Measurements from ENCODE around the gene MSI2. TPM values are rescaled to one million over a fixed set of nuclear protein-coding genes. Genes with fewer than 3 reads are reported as not detected.

Gene MSI2
- total and polyA plus RNA-seq, 5 donors = 43.9 to 113 (median 107) TPM

DNA sequence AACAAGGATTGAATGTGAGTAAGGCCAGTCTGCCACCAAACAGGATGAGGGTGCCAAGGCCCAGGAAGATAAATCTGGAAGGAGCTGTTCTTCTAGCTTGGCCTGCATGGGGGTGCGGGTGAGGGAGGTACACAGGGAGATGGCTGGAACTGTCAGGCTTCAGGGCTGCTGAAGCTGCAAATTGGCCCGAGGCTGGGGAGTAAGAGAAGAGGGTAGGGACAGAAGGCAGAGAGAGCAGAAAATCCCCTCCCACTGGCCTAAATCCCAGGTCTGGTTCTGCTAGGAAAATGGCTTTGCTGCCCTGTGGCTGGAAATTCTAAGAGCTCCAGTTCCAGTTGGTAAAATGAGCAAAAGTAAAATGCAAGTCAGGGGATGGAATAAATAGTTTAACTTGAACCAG, 400.9 kb downstream of the MSI2 start:
- Histone ChIP-seq H3K4me1 (ENCODE audit: control insufficient read depth, insufficient read depth, low read length) (no peaks in the 10 kb centered on the region), H3K4me3 (ENCODE audit: low read length) (no peak overlapping the region), H3K27ac (ENCODE audit: low read length) (no peak overlapping the region), H3K27me3 (ENCODE audit: control insufficient read depth, insufficient read depth) (no peaks in the 10 kb centered on the region), H3K9me3 (ENCODE audit: control insufficient read depth, low read length) (no peaks in the 10 kb centered on the region)
- DNase-seq = no peak
- ATAC-seq = no peak
- 73% methylated on average over 2 of the region's 2 CpGs for WGBS
- intact Hi-C loops (cut with DNase I) = no loop called here

DNA sequence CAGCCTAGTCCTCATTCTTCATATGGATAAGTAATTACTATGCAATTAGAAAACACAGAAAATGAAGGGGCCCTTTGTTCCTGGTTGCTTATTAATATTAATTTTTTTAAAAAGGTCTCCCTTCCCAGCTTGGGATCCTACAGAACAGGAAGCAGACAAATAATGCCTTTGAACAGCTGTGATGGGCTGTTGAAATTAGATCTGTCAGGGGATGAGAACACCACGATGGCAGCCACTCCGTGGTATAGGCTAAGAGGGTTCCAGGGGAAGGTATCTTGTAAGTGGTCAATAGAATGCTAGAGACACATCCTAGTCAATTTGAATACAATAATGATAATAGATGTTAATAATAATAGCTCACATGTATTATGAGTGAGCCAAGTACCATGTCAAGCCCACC, 405.7 kb downstream of the MSI2 start:
- intact Hi-C loops (cut with DNase I) = loop anchor here in 1 of 4 donors (10.0 kb wide), 1 partner anchor 417 kb away; no protein-coding TSS in a partner anchor

DNA sequence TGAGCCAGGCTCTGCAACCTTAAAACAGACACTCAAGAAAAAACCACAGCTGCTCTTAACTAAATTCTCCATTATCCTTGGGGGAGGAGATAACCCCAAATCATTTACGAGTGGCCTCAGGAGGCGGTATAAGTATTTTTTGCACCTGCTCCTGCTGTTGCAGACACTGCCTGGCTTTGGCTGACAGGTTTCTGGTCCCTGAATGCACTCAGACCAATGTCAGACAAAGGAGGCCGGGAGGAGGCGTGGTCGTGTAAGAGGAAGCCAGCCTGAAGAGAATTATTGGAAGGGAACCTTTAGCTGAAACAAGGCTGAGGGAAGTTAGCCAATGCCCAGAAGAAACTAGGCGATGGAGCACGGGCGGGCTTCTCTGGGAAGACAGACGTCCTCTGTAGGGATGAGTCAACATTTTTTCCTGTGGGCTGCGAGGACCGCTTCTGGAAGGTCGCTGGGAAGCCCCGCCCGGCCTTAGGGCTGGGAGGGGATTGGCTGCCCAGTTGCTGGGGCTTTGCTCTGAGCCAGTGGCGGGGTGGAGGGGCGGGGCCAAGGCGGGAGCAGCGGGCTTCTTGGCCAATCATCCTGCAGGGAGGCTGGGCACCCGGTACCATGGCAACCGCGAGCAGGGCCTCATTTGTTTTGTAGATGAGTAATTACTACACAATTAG, 406.5 kb downstream of the MSI2 start:
- H3K27ac ChIP-seq (ENCODE audit: low read length) = peak overlapping the region; percentile 97
- ATAC-seq (peak; percentile 98 to 99), DNase-seq (peak; percentile 99)
- no peaks in the 10 kb centered on the region for H3K9me3 ChIP-seq (ENCODE audit: control insufficient read depth, low read length)
- peak overlapping the region; percentile 16 for H3K4me3 ChIP-seq (ENCODE audit: low read length)
- H3K4me1 ChIP-seq (ENCODE audit: control insufficient read depth, insufficient read depth, low read length) = peaks cover 2% of the 10 kb centered on the region
- H3K27me3 ChIP-seq (ENCODE audit: control insufficient read depth, insufficient read depth) = no peaks in the 10 kb centered on the region
- intact Hi-C loops (cut with DNase I) = loop anchor here in 1 of 4 donors (10.0 kb wide), 1 partner anchor 418 kb away; no protein-coding TSS in a partner anchor
- 5% methylated on average over 21 of the region's 21 CpGs for WGBS

More for the DNA sequence above, 405.7 kb downstream of the MSI2 start:
- ATAC-seq (no peak), DNase-seq (no peak)
- WGBS = 78% methylated on average over 2 of the region's 2 CpGs
- Histone ChIP-seq H3K4me3 (ENCODE audit: low read length) (no peak overlapping the region), H3K27me3 (ENCODE audit: control insufficient read depth, insufficient read depth) (no peaks in the 10 kb centered on the region), H3K4me1 (ENCODE audit: control insufficient read depth, insufficient read depth, low read length) (peaks cover 2% of the 10 kb centered on the region), H3K27ac (ENCODE audit: low read length) (peak overlapping the region; percentile 48), H3K9me3 (ENCODE audit: control insufficient read depth, low read length) (no peaks in the 10 kb centered on the region)

DNA sequence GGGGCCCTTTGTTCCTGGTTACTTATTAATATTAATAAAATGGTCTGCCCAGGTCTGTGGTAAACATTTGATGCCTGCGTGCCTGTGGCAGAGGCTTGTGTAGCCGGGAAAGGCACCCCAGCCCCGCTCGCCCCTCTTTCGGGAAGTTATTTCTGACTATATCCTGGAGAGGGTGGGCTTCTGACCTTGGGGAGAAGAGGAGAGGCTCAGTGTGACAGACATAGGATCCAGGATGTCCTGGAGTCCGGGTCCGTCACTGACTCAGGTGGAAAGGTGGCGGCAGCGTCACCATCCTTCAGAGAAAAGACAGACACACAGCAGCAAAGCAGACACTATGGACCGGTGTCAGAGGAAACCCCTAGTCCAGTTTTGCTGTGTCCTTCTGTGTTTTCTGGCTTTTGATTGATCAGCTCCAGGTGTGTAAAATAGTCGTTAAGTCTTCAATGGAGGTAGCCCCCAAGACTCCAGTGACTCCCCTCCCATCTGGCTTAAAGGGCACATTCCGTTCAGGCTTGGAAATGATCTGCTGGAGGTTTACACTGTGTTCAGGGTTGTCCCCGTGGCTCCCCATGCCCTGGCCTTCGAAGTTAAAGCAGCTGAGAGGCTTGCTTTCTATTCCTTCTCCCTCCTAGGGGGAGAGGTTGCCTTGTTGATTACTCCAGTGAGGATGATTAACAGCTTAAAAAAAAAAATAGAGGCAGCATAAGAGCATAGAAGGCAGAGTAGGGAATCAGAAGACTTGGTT, 407.2 kb downstream of the MSI2 start:
- DNase-seq = no peak
- intact Hi-C loops (cut with DNase I) = loop anchor here in 1 of 4 donors (10.0 kb wide), 1 partner anchor 419 kb away; no protein-coding TSS in a partner anchor
- no peak overlapping the region for H3K4me3 ChIP-seq (ENCODE audit: low read length)
- no peak for ATAC-seq
- H3K27ac ChIP-seq (ENCODE audit: low read length) = peak overlapping the region; percentile 88
- no peaks in the 10 kb centered on the region for H3K27me3 ChIP-seq (ENCODE audit: control insufficient read depth, insufficient read depth)
- 83% methylated on average over 14 of the region's 14 CpGs for WGBS
- H3K9me3 ChIP-seq (ENCODE audit: control insufficient read depth, low read length) = no peaks in the 10 kb centered on the region
- H3K4me1 ChIP-seq (ENCODE audit: control insufficient read depth, insufficient read depth, low read length) = peaks cover 2% of the 10 kb centered on the region

DNA sequence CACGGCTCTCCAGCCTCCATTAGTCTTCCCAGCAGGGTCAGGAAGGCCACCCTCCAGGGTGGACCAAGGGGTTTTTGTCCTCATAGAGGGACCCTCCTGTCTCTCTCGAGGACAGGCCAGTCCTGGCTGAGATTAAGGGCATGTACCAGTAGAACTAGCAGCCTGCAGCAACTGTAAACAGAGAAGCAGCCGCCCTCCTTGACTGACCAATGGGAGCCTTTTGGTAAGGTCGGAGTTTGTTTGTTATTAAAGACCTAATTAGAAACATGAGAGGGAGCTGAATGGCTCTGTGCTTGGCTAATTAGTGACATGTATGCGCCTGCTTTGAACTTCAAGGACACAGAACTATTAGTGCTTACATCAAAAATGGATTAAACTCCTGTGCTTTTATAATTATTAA, 408.8 kb downstream of the MSI2 start:
- WGBS = 76% methylated on average over 5 of the region's 5 CpGs
- Histone ChIP-seq H3K4me1 (ENCODE audit: control insufficient read depth, insufficient read depth, low read length) (peaks cover 2% of the 10 kb centered on the region), H3K27ac (ENCODE audit: low read length) (peak overlapping the region; percentile 7), H3K4me3 (ENCODE audit: low read length) (no peak overlapping the region), H3K9me3 (ENCODE audit: control insufficient read depth, low read length) (no peaks in the 10 kb centered on the region), H3K27me3 (ENCODE audit: control insufficient read depth, insufficient read depth) (no peaks in the 10 kb centered on the region)
- DNase-seq (no peak), ATAC-seq (no peak)
- intact Hi-C loops (cut with DNase I) = loop anchor here in 2 of 4 donors (5.0 to 10.0 kb wide), 2 partner anchors 68 to 420 kb away; no protein-coding TSS in a partner anchor

DNA sequence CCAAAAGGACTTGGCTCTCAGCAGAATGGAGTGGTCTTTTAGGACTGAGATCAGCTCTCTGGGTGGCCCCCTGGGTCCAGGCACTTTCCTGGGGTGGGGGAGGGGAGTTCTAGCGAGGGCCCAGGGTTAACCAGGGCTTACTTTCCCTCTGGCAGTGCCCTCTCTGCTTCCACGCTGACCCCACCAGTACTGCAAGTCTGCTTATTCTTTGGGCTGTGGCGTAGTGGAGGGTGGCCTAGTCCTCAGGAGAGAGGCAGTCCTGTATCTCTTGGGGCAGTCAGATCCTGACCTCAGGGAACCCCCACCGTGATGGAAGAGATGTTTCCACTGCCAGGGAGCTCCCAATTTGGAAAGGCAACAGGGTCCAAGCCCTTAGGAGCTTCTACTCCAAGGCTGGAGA, 409.4 kb downstream of the MSI2 start:
- peaks cover 2% of the 10 kb centered on the region for H3K4me1 ChIP-seq (ENCODE audit: control insufficient read depth, insufficient read depth, low read length)
- peak overlapping the region; percentile 23 for H3K27ac ChIP-seq (ENCODE audit: low read length)
- intact Hi-C loops (cut with DNase I) = loop anchor here in 2 of 4 donors (5.0 to 10.0 kb wide), 2 partner anchors 68 to 421 kb away; no protein-coding TSS in a partner anchor
- WGBS = 77% methylated on average over 4 of the region's 4 CpGs
- DNase-seq = no peak
- no peaks in the 10 kb centered on the region for H3K9me3 ChIP-seq (ENCODE audit: control insufficient read depth, low read length)
- H3K4me3 ChIP-seq (ENCODE audit: low read length) = no peak overlapping the region
- ATAC-seq = no peak
- no peaks in the 10 kb centered on the region for H3K27me3 ChIP-seq (ENCODE audit: control insufficient read depth, insufficient read depth)

DNA sequence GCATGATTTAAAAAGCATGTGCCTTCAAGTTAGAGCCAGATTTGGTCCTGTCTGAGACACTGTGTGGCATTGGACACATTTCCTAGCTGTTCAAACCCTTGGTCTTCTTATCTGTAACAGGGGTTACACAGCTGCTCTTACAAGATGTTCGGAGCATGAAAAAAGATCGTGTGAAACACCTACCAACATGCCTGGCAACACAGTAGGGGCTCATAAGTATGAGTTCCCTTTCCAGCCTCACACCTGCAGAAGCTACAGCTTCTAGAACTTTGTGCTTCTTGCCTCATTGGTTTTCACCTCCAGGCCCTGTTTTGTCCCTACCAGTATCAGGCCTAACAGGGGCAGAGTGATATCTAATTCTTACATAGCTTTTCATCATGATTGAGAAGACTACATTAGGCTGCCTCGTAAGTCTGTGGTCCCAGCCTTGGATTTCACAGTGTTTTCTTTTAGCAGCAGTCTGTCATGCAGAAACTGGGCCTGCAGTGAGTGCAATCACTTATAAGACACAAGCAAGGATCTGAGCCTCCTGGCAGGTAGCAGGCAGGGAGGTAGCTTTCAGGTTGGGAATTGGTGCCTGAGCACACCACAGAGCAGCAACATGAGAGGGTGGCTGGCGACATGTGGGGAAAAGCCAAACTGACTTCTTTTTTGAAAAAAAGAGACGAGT, 410.0 kb downstream of the MSI2 start:
- intact Hi-C loops (cut with DNase I) = loop anchor here in 2 of 4 donors (5.0 to 10.0 kb wide), 2 partner anchors 69 to 422 kb away; no protein-coding TSS in a partner anchor
- ATAC-seq (no peak), DNase-seq (no peak)
- no peak overlapping the region for H3K4me3 ChIP-seq (ENCODE audit: low read length)
- no peak overlapping the region for H3K27ac ChIP-seq (ENCODE audit: low read length)
- peaks cover 2% of the 10 kb centered on the region for H3K4me1 ChIP-seq (ENCODE audit: control insufficient read depth, insufficient read depth, low read length)
- no peaks in the 10 kb centered on the region for H3K27me3 ChIP-seq (ENCODE audit: control insufficient read depth, insufficient read depth)
- no peaks in the 10 kb centered on the region for H3K9me3 ChIP-seq (ENCODE audit: control insufficient read depth, low read length)
- 81% methylated on average over 5 of the region's 5 CpGs for WGBS

DNA sequence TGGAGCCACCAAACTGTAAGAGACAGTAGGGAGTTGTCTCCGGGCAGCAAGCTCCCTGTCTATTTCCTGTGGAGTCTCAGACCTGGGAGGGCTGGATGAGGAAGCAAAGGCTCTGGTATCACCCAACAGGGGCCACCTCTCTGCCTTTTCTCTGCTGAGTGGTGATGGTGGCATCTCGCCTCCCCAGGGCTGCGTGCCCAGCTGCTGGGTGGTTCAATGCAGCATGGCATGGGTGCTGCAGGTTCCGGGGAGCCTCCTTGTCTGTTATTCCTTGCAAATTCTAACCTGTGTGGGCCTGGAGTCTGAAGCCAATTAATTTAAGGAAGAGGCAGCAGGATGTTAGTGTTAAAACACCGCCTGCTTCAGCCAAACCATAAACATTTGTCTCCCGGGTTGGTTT, 410.6 kb downstream of the MSI2 start:
- DNase-seq (no peak), ATAC-seq (no peak)
- Histone ChIP-seq H3K9me3 (ENCODE audit: control insufficient read depth, low read length) (no peaks in the 10 kb centered on the region), H3K4me3 (ENCODE audit: low read length) (no peak overlapping the region), H3K27ac (ENCODE audit: low read length) (no peak overlapping the region), H3K27me3 (ENCODE audit: control insufficient read depth, insufficient read depth) (no peaks in the 10 kb centered on the region), H3K4me1 (ENCODE audit: control insufficient read depth, insufficient read depth, low read length) (peaks cover 2% of the 10 kb centered on the region)
- intact Hi-C loops (cut with DNase I) = loop anchor here in 2 of 4 donors (5.0 to 10.0 kb wide), 2 partner anchors 70 to 422 kb away; no protein-coding TSS in a partner anchor
- WGBS = 86% methylated on average over 6 of the region's 6 CpGs

DNA sequence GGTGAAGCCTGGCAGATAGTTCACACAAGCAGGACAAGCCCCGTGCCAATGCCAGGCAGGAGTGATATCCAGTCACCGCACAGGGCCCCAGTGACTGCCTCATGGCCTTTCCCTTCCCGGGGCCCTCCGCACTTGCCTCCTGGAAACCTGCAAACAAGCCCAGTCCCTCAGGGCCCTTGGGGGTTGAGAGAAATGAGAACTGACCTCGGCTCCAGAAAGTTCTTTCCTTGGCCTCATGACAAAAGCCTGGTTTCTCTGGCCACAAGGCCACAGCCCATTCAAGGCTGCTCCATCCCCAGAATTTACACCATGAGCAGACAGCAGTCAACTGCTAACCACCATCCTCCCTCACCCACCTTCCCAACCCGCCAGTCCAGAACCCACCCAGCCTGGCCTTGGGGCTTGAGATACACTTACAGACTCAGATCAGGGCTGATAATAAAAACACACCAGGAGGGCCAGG, 411.2 kb downstream of the MSI2 start:
- Histone ChIP-seq H3K4me1 (ENCODE audit: control insufficient read depth, insufficient read depth, low read length) (peaks cover under 1% of the 10 kb centered on the region), H3K27me3 (ENCODE audit: control insufficient read depth, insufficient read depth) (no peaks in the 10 kb centered on the region), H3K27ac (ENCODE audit: low read length) (no peak overlapping the region), H3K4me3 (ENCODE audit: low read length) (no peak overlapping the region), H3K9me3 (ENCODE audit: control insufficient read depth, low read length) (no peaks in the 10 kb centered on the region)
- intact Hi-C loops (cut with DNase I) = loop anchor here in 2 of 4 donors (5.0 to 10.0 kb wide), 2 partner anchors 70 to 423 kb away; no protein-coding TSS in a partner anchor
- ATAC-seq (no peak), DNase-seq (peak in 1 of 3 donors; percentile 55)
- WGBS = 78% methylated on average over 6 of the region's 6 CpGs

DNA sequence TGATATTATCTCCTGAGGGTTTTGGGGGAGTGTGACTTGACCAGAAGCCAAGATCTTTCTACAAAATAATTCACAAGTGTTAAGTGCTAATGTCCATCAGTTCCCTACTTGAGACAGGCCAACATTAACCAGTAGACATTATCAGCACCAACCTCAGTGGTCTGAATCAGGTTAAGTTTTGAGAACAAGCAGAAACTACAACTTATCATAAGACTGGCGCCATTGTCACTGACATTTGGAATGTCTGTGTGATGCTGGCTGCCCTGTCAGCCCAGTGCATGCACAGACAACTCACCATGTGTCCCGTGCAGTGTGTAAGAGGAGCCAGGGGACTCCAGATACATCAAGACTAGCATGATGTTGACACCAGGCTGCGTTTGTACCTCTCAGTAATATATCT, 412.0 kb downstream of the MSI2 start:
- Histone ChIP-seq H3K27me3 (ENCODE audit: control insufficient read depth, insufficient read depth) (no peaks in the 10 kb centered on the region), H3K9me3 (ENCODE audit: control insufficient read depth, low read length) (no peaks in the 10 kb centered on the region), H3K4me1 (ENCODE audit: control insufficient read depth, insufficient read depth, low read length) (no peaks in the 10 kb centered on the region), H3K4me3 (ENCODE audit: low read length) (no peak overlapping the region), H3K27ac (ENCODE audit: low read length) (no peak overlapping the region)
- WGBS = 77% methylated on average over 3 of the region's 3 CpGs
- no peak for ATAC-seq
- intact Hi-C loops (cut with DNase I) = loop anchor here in 2 of 4 donors (5.0 to 10.0 kb wide), 2 partner anchors 71 to 424 kb away; no protein-coding TSS in a partner anchor
- no peak for DNase-seq
